ENCODE results near the gene MTAP.

The MTAP gene

DNA sequence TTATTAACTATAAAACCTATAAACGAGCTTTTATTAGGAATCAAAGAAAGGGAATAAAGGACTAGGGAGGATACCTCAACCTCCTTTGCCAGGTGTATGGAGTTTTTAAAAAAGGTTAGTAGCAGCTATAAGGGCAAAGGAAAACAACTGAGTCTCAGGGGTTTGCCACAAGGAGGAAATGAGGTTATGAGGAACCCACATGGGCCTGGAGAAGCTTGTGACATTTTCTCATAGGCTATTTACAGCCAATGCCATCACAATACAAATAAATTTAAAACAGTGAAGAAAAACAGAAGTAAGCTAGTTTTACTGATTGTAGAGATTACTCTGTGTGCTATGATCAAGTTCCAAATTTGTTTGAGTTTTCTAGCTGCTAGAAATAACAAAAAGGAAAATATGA lies 99.1 kb downstream of the MTAP start:
- no peak for TF ChIP-seq ZNF274 (IDR thresholded peaks at IDR 0.05; ENCODE audit: low read depth, low read length)
- H3K4me3 ChIP-seq (ENCODE audit: low read length) = no peak overlapping the region

GRCh38 chr9:21902136-21902535 lies 99.7 kb downstream of the MTAP start:
- no peak for TF ChIP-seq ZNF274 (IDR thresholded peaks at IDR 0.05; ENCODE audit: low read depth, low read length)
- no peak overlapping the region for H3K4me3 ChIP-seq (ENCODE audit: low read length)

GRCh38 chr9:21903380-21903965 lies 101.0 kb downstream of the MTAP start:
- H3K4me3 ChIP-seq (ENCODE audit: low read length) = no peak overlapping the region
- TF ChIP-seq ZNF274 (IDR thresholded peaks at IDR 0.05; ENCODE audit: low read depth, low read length) = no peak

- TF ChIP-seq ZNF274 (IDR thresholded peaks at IDR 0.05; ENCODE audit: low read depth, low read length) = no peak
- no peak overlapping the region for H3K4me3 ChIP-seq (ENCODE audit: low read length)
Measured at GRCh38 chr9:21904371-21904770, 101.9 kb downstream of the MTAP start.

- TF ChIP-seq ZNF274 (IDR thresholded peaks at IDR 0.05; ENCODE audit: low read depth, low read length) = no peak
Measured at GRCh38 chr9:21904776-21905175, 102.3 kb downstream of the MTAP start.

DNA sequence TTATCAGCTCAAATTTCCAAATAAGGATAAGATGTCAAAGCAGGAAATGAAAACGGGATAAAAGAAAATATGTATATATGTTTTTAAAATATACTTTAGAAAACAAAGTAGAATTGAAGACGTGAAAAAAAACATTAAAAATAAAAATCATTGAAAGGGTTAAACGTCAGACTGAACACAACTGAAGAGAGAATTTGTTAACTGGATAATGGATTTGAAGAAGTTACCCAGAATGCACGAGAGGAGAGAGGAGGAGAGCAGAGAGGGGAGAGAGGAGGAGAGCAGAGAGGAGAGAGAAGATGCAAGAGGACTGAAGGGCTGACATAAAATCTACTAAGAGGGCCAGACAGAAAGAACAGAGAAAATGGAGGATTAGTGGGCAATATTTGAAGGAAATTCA lies 103.8 kb downstream of the MTAP start:
- H3K4me3 ChIP-seq (ENCODE audit: low read length) = no peak overlapping the region
- no peak for TF ChIP-seq ZNF274 (IDR thresholded peaks at IDR 0.05; ENCODE audit: low read depth, low read length)

More at GRCh38 chr9:21904776-21905175, 102.3 kb downstream of the MTAP start:
- H3K4me3 ChIP-seq (ENCODE audit: low read length) = no peak overlapping the region

DNA sequence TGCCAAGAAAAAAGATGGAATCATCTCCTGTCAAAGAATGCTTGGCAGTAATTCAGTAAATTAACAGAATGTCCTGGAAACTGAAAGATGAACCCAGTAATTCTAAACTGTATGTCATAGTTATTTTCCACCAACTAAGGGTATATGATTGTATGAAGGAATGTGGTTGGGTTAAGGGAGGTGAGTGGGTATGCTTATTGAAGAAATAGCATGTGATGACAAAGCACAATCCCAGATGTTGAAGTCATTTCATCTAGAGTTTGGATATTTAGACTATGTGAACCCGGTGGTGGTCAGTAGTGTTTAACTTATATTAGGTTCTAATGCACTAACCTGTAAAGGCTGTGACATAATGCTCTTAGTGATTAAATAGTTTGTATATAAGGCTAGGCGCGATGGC lies 104.4 kb downstream of the MTAP start:
- H3K4me3 ChIP-seq (ENCODE audit: low read length) = no peak overlapping the region
- TF ChIP-seq ZNF274 (IDR thresholded peaks at IDR 0.05; ENCODE audit: low read depth, low read length) = no peak

GRCh38 chr9:21919377-21920362 lies 117.2 kb downstream of the MTAP start:
- H3K4me3 ChIP-seq (ENCODE audit: low read length) = no peak overlapping the region
- no peak for TF ChIP-seq ZNF274 (IDR thresholded peaks at IDR 0.05; ENCODE audit: low read depth, low read length)

- H3K4me3 ChIP-seq (ENCODE audit: low read length) = no peak overlapping the region
- no peak for TF ChIP-seq ZNF274 (IDR thresholded peaks at IDR 0.05; ENCODE audit: low read depth, low read length)
Measured at GRCh38 chr9:21923694-21924093, 121.3 kb downstream of the MTAP start.

DNA sequence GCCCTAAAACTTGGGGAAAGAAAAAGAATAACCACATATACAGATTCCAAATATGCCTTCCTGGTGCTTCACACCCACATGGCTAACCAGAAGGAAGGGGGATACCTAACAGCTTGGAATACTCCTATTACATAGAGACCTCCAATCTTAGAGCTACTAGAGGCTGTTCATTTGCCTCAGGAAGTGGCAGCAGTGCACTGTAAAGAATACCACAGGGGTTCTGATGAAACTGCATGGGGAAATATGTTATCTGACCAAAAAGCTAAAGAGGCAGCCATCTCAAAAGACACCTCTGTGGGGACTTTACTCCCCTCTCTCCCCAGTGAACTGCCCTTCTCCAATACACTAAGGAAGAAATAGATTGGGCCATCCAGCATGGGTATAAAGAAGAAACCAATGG lies 125.3 kb downstream of the MTAP start:
- no peak overlapping the region for H3K4me3 ChIP-seq (ENCODE audit: low read length)
- no peak for TF ChIP-seq ZNF274 (IDR thresholded peaks at IDR 0.05; ENCODE audit: low read depth, low read length)

DNA sequence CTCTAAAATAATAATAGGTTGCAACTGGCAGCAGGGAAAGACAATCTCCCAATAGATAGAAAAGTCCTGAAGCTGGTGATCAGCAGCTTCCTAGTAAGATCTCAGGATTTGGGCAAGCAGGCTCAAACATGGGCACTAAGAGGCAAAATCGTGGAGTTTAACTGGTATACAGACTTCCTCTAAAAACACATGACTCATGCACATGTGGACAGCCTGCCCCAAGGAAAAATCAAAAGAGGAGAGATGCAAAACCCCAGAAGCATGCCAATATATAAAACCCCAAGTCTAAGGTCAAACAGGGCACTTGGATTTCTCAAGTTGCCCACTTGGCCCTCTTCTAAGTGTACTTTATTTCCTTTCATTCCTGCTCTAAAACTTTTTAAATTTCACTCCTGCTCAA lies 129.0 kb downstream of the MTAP start:
- H3K4me3 ChIP-seq (ENCODE audit: low read length) = no peak overlapping the region
- no peak for TF ChIP-seq ZNF274 (IDR thresholded peaks at IDR 0.05; ENCODE audit: low read depth, low read length)

DNA sequence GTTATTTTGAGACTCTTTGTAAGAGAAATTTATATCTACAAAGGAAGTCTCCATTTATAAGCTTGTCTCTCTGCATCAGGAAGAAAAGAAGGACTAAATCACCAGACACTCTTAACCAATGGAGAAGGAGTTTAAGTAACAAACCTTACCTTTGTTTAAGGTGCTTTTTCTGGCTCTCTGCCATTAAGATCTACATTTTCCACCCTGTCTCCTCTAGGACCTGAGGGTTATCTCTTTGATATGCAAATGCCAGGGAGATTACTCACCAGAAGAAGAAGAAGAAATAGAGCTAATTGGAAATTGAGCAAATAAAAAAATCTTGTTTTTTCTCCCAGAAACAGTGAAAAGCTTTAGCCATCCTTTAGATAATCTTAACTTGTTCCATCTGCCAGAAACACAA lies 130.8 kb downstream of the MTAP start:
- no peak for TF ChIP-seq ZNF274 (IDR thresholded peaks at IDR 0.05; ENCODE audit: low read depth, low read length)
- H3K4me3 ChIP-seq (ENCODE audit: low read length) = no peak overlapping the region

GRCh38 chr9:21933865-21934264 lies 131.4 kb downstream of the MTAP start:
- no peak overlapping the region for H3K4me3 ChIP-seq (ENCODE audit: low read length)
- TF ChIP-seq ZNF274 (IDR thresholded peaks at IDR 0.05; ENCODE audit: low read depth, low read length) = no peak

- no peak overlapping the region for H3K4me3 ChIP-seq (ENCODE audit: low read length)
- TF ChIP-seq ZNF274 (IDR thresholded peaks at IDR 0.05; ENCODE audit: low read depth, low read length) = no peak
Measured at GRCh38 chr9:21935631-21936030, 133.2 kb downstream of the MTAP start.

DNA sequence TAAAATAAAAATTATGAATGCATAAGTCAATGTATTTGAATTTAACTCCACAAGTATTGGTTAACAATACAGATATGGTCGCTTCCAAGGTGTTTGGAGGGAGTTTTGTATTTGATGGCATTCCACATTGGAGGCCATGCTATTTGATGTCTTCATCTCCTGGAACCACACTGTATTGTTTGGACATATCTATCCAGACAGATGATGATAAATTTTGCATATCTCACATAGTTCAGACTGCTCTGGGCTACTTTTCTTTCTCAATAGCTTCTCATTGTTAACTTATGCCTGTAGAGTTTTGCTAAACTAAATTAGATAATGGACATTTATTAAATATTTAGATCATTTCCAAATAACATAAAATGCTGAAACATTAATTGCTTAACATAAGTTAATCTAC lies 133.7 kb downstream of the MTAP start:
- TF ChIP-seq ZNF274 (IDR thresholded peaks at IDR 0.05; ENCODE audit: low read depth, low read length) = no peak
- H3K4me3 ChIP-seq (ENCODE audit: low read length) = no peak overlapping the region

Measured in GM08714 (cell line).